Skin of body (tissue), 3 donors: ENCODE results near the gene PGAP1. TPM values are rescaled to one million over a fixed set of nuclear protein-coding genes. Genes with fewer than 3 reads are reported as not detected.

Source experiments
- DNase-seq: peaks from one replicate; lab custom pipeline; 2025; lab: John Stamatoyannopoulos, UW
- small RNA-seq: library from RNA; depleted of rRNA; stranded (forward); fragments of <200 nt; gene quantifications from one replicate; pipeline ENCODE3, GENCODE V24; 2014; ENCODE audit warnings: low replicate concordance
- total RNA-seq: library from RNA; depleted of rRNA; stranded (reverse); fragments of >200 nt; gene quantifications from one replicate; pipeline ENCODE4 v1.2.3, GENCODE V29; 2014

Gene PGAP1
- total RNA-seq, 1 donor from 2014 or later = 31.5 TPM

- no peak for DNase-seq
These were observed 122.1 kb downstream of the PGAP1 start for GRCh38 chr2:196804381-196804780.

- peak; percentile 32 for DNase-seq
These were observed 124.1 kb downstream of the PGAP1 start for GRCh38 chr2:196802401-196802800.

GRCh38 chr2:196801674-196802261 lies 124.7 kb downstream of the PGAP1 start:
- DNase-seq = peak; percentile 67

GRCh38 chr2:196798980-196799379 lies 127.5 kb downstream of the PGAP1 start:
- DNase-seq = no peak

DNA sequence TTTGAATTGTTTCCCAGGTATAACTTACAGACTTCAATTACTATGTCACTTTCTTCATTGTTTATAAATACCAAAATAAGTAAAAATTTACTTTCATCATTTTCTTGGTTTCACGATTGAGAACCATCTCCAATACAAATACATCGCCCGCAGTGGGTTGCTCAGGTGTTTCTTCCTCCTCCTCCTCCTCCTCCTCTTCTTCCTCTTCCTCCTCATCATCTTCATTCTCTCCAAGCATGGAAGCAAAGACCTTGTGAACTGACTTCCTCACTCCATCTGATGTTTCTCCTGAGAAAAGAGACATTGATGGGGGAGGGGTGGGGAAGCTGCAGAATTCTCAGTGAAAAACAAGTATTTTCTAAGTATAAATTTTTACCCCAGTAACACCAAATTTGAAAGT lies 133.6 kb downstream of the PGAP1 start:
- DNase-seq = no peak

GRCh38 chr2:196783431-196784094 lies 142.9 kb downstream of the PGAP1 start:
- DNase-seq = no peak

Small RNA genes within 50 kb of the gene (small RNA-seq; reads per million reads assigned to genes)
- gene AC012486.1 = not detected

Other genes starting within 250 kb of the PGAP1 start
- gene GTF3C3, start 127.0 kb downstream of the PGAP1 start, total RNA-seq = 50.6 TPM
- 0.69 TPM for gene C2orf66, start 117.4 kb downstream of the PGAP1 start, total RNA-seq